Measurements from ENCODE around the gene TMEM221. TPM values are rescaled to one million over a fixed set of nuclear protein-coding genes. Genes with fewer than 3 reads are reported as not detected.

Gene TMEM221
- total RNA-seq, 2 donors from 2014 or later = 3.5 to 4.8 TPM

GRCh38 chr19:17482877-17483604, 34.6 kb upstream of the TMEM221 start:
- no peak overlapping the region for H3K27ac ChIP-seq (ENCODE audit: low read depth, low read length)
- no peaks in the 10 kb centered on the region for H3K36me3 ChIP-seq (ENCODE audit: control insufficient read depth, insufficient read depth, low read length)
- Mint-ChIP-seq H3K27me3 (ENCODE audit: insufficient read depth) (no peaks in the 10 kb centered on the region), H3K4me1 (no peaks in the 10 kb centered on the region), H3K27ac (no peak overlapping the region), H3K9me3 (no peaks in the 10 kb centered on the region), H3K36me3 (ENCODE audit: low read depth) (no peaks in the 10 kb centered on the region), H3K4me3 (no peak overlapping the region)
- WGBS, 2 experiments (ENCODE audit: insufficient coverage in 1 of 2, insufficient read length in 1 of 2) = 79 to 91% methylated on average over 3 of the region's 3 CpGs
- no peak for DNase-seq
- H3K4me1 ChIP-seq (ENCODE audit: control insufficient read depth, insufficient read depth, low read length) = no peaks in the 10 kb centered on the region
- no peaks in the 10 kb centered on the region for H3K27me3 ChIP-seq (ENCODE audit: control insufficient read depth, insufficient read depth, low read length, poor library complexity, severe bottlenecking)
- TF ChIP-seq, protein P1, sequence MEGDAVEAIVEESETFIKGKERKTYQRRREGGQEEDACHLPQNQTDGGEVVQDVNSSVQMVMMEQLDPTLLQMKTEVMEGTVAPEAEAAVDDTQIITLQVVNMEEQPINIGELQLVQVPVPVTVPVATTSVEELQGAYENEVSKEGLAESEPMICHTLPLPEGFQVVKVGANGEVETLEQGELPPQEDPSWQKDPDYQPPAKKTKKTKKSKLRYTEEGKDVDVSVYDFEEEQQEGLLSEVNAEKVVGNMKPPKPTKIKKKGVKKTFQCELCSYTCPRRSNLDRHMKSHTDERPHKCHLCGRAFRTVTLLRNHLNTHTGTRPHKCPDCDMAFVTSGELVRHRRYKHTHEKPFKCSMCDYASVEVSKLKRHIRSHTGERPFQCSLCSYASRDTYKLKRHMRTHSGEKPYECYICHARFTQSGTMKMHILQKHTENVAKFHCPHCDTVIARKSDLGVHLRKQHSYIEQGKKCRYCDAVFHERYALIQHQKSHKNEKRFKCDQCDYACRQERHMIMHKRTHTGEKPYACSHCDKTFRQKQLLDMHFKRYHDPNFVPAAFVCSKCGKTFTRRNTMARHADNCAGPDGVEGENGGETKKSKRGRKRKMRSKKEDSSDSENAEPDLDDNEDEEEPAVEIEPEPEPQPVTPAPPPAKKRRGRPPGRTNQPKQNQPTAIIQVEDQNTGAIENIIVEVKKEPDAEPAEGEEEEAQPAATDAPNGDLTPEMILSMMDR (conservative IDR thresholded peaks at IDR 0.05) = no peak
- H3K4me3 ChIP-seq (ENCODE audit: low read length) = no peak overlapping the region
- H3K9ac ChIP-seq (ENCODE audit: extremely low read depth, low read length, poor library complexity, severe bottlenecking) = no peak overlapping the region
- no peaks in the 10 kb centered on the region for H3K9me3 ChIP-seq (ENCODE audit: control insufficient read depth, low read length)

- Mint-ChIP-seq H3K4me1 (no peaks in the 10 kb centered on the region), H3K4me3 (no peak overlapping the region), H3K27me3 (ENCODE audit: insufficient read depth) (no peaks in the 10 kb centered on the region), H3K27ac (no peak overlapping the region), H3K9me3 (no peaks in the 10 kb centered on the region), H3K36me3 (ENCODE audit: low read depth) (no peaks in the 10 kb centered on the region)
- Histone ChIP-seq H3K9ac (ENCODE audit: extremely low read depth, low read length, poor library complexity, severe bottlenecking) (no peak overlapping the region), H3K27ac (ENCODE audit: low read depth, low read length) (no peak overlapping the region), H3K27me3 (ENCODE audit: control insufficient read depth, insufficient read depth, low read length, poor library complexity, severe bottlenecking) (no peaks in the 10 kb centered on the region), H3K4me3 (ENCODE audit: low read length) (no peak overlapping the region), H3K4me1 (ENCODE audit: control insufficient read depth, insufficient read depth, low read length) (no peaks in the 10 kb centered on the region), H3K36me3 (ENCODE audit: control insufficient read depth, insufficient read depth, low read length) (no peaks in the 10 kb centered on the region), H3K9me3 (ENCODE audit: control insufficient read depth, low read length) (no peaks in the 10 kb centered on the region)
- WGBS, 2 experiments (ENCODE audit: insufficient coverage in 1 of 2, insufficient read length in 1 of 2) = 90 to 97% methylated on average over 11 to 13 of the region's 13 CpGs
- DNase-seq = no peak
- TF ChIP-seq, protein P1 (conservative IDR thresholded peaks at IDR 0.05) = no peak
Observed at GRCh38 chr19:17481986-17482385, 33.5 kb upstream of the TMEM221 start.

- Histone ChIP-seq H3K27ac (ENCODE audit: low read depth, low read length) (peak overlapping the region; percentile 52), H3K4me3 (ENCODE audit: low read length) (no peak overlapping the region), H3K4me1 (ENCODE audit: control insufficient read depth, insufficient read depth, low read length) (no peaks in the 10 kb centered on the region), H3K9me3 (ENCODE audit: control insufficient read depth, low read length) (no peaks in the 10 kb centered on the region), H3K36me3 (ENCODE audit: control insufficient read depth, insufficient read depth, low read length) (no peaks in the 10 kb centered on the region), H3K9ac (ENCODE audit: extremely low read depth, low read length, poor library complexity, severe bottlenecking) (no peak overlapping the region), H3K27me3 (ENCODE audit: control insufficient read depth, insufficient read depth, low read length, poor library complexity, severe bottlenecking) (no peaks in the 10 kb centered on the region)
- 66 to 70% methylated on average over 5 to 6 of the region's 6 CpGs for WGBS, 2 experiments (ENCODE audit: insufficient coverage in 1 of 2, insufficient read length in 1 of 2)
- DNase-seq = no peak
- Mint-ChIP-seq H3K4me3 (no peak overlapping the region), H3K9me3 (no peaks in the 10 kb centered on the region), H3K36me3 (ENCODE audit: low read depth) (no peaks in the 10 kb centered on the region), H3K27me3 (ENCODE audit: insufficient read depth) (no peaks in the 10 kb centered on the region), H3K27ac (no peak overlapping the region), H3K4me1 (no peaks in the 10 kb centered on the region)
- TF ChIP-seq, protein P1 (conservative IDR thresholded peaks at IDR 0.05) = no peak
Observed at GRCh38 chr19:17479325-17479791, 30.9 kb upstream of the TMEM221 start.
